ENCODE data around the gene PIGP.

The PIGP gene

GRCh38 chr21:37032877-37033471 lies 39.9 kb downstream of the PIGP start:
- H3K4me3 ChIP-seq (IDR thresholded peaks at IDR 0.05; ENCODE audit: insufficient read depth, low read depth, low read length): no peak overlapping the region
- H3K4me2 ChIP-seq: no peak overlapping the region
- no peak overlapping the region for H2AFZ ChIP-seq (ENCODE audit: low read depth)
- H3K79me2 ChIP-seq (ENCODE audit: insufficient read depth, low read depth): no peaks in the 10 kb centered on the region
- TF ChIP-seq CTCF (conservative IDR thresholded peaks at IDR 0.05; ENCODE audit: low read depth, low read length): no peak
- H3K36me3 ChIP-seq (ENCODE audit: insufficient read depth): no peaks in the 10 kb centered on the region
- H3K27me3 ChIP-seq (ENCODE audit: insufficient read depth, low read depth): no peaks in the 10 kb centered on the region
- no peak overlapping the region for H3K9ac ChIP-seq
- H4K20me1 ChIP-seq (ENCODE audit: insufficient read depth): no peaks in the 10 kb centered on the region
- no peaks in the 10 kb centered on the region for H3K4me1 ChIP-seq (ENCODE audit: low read depth, poor library complexity, severe bottlenecking)
- no peak overlapping the region for H3K27ac ChIP-seq

- Histone ChIP-seq H2AFZ (ENCODE audit: low read depth) (no peak overlapping the region), H3K4me3 (IDR thresholded peaks at IDR 0.05; ENCODE audit: insufficient read depth, low read depth, low read length) (no peak overlapping the region), H3K27ac (no peak overlapping the region), H3K4me1 (ENCODE audit: low read depth, poor library complexity, severe bottlenecking) (no peaks in the 10 kb centered on the region), H3K4me2 (no peak overlapping the region), H3K9ac (no peak overlapping the region), H3K36me3 (ENCODE audit: insufficient read depth) (no peaks in the 10 kb centered on the region), H4K20me1 (ENCODE audit: insufficient read depth) (no peaks in the 10 kb centered on the region), H3K79me2 (ENCODE audit: insufficient read depth, low read depth) (no peaks in the 10 kb centered on the region), H3K27me3 (ENCODE audit: insufficient read depth, low read depth) (no peaks in the 10 kb centered on the region)
- no peak for TF ChIP-seq CTCF (conservative IDR thresholded peaks at IDR 0.05; ENCODE audit: low read depth, low read length)
These were observed 40.6 kb downstream of the PIGP start for GRCh38 chr21:37032293-37032692.

GRCh38 chr21:37030864-37031263 lies 42.0 kb downstream of the PIGP start:
- no peak overlapping the region for H2AFZ ChIP-seq (ENCODE audit: low read depth)
- H3K4me3 ChIP-seq (IDR thresholded peaks at IDR 0.05; ENCODE audit: insufficient read depth, low read depth, low read length): no peak overlapping the region
- H4K20me1 ChIP-seq (ENCODE audit: insufficient read depth): no peaks in the 10 kb centered on the region
- H3K9ac ChIP-seq: no peak overlapping the region
- no peak overlapping the region for H3K4me2 ChIP-seq
- no peaks in the 10 kb centered on the region for H3K36me3 ChIP-seq (ENCODE audit: insufficient read depth)
- no peak overlapping the region for H3K27ac ChIP-seq
- no peak for TF ChIP-seq CTCF (conservative IDR thresholded peaks at IDR 0.05; ENCODE audit: low read depth, low read length)
- no peaks in the 10 kb centered on the region for H3K79me2 ChIP-seq (ENCODE audit: insufficient read depth, low read depth)
- H3K27me3 ChIP-seq (ENCODE audit: insufficient read depth, low read depth): no peaks in the 10 kb centered on the region
- no peaks in the 10 kb centered on the region for H3K4me1 ChIP-seq (ENCODE audit: low read depth, poor library complexity, severe bottlenecking)

GRCh38 chr21:37028570-37028969 lies 44.3 kb downstream of the PIGP start:
- no peak for TF ChIP-seq CTCF (conservative IDR thresholded peaks at IDR 0.05; ENCODE audit: low read depth, low read length)
- Histone ChIP-seq H3K36me3 (ENCODE audit: insufficient read depth) (no peaks in the 10 kb centered on the region), H3K27ac (no peak overlapping the region), H2AFZ (ENCODE audit: low read depth) (no peak overlapping the region), H4K20me1 (ENCODE audit: insufficient read depth) (no peaks in the 10 kb centered on the region), H3K4me1 (ENCODE audit: low read depth, poor library complexity, severe bottlenecking) (no peaks in the 10 kb centered on the region), H3K79me2 (ENCODE audit: insufficient read depth, low read depth) (no peaks in the 10 kb centered on the region), H3K9ac (no peak overlapping the region), H3K4me3 (IDR thresholded peaks at IDR 0.05; ENCODE audit: insufficient read depth, low read depth, low read length) (no peak overlapping the region), H3K27me3 (ENCODE audit: insufficient read depth, low read depth) (no peaks in the 10 kb centered on the region), H3K4me2 (no peak overlapping the region)

All from KMS-11 (cell line).